Stomach smooth muscle (tissue), 2 donors: ENCODE results near the gene ABHD1.
A peak's percentile ranks its signal among the peaks of the same experiment; 100 is the strongest.

Experiments used
- H3K27ac ChIP-seq: one replicate; pipeline ENCODE4 v1.7.0; 2013; ENCODE audit warnings: mild to moderate bottlenecking, low read length, inconsistent platforms
- H3K27me3 ChIP-seq, 2 donors: one replicate each; pipeline ENCODE4 v1.7.0; 2013; ENCODE audit warnings: low read length in 2 of 2; ENCODE audit not compliant: insufficient read depth in 2 of 2, control insufficient read depth in 1 of 2
- H3K36me3 ChIP-seq, 2 donors: one replicate each; pipeline ENCODE4 v1.7.0; 2013; ENCODE audit warnings: low read length in 2 of 2; ENCODE audit not compliant: control insufficient read depth in 2 of 2, insufficient read depth in 2 of 2
- H3K4me1 ChIP-seq: one replicate; pipeline ENCODE4 v1.7.0; 2013; ENCODE audit warnings: low read length; ENCODE audit not compliant: control insufficient read depth, insufficient read depth
- H3K4me3 ChIP-seq, 2 donors: one replicate each; pipeline ENCODE4 v1.7.0; 2013; ENCODE audit warnings: low read length in 2 of 2
- H3K9ac ChIP-seq, 2 donors: one replicate each; pipeline ENCODE4 v1.7.0; 2013; ENCODE audit warnings: low read length in 2 of 2, mild to moderate bottlenecking in 1 of 2
- H3K9me3 ChIP-seq, 2 donors: one replicate each; pipeline ENCODE4 v1.7.0; 2013; ENCODE audit warnings: low read length in 2 of 2; ENCODE audit not compliant: control insufficient read depth in 2 of 2
- donor health status: healthy.
- donor health status: Pancreatic carcinoma.

The ABHD1 gene

GRCh38 chr2:27081984-27082772, 41.4 kb upstream of the ABHD1 start:
- H3K4me1 ChIP-seq: peaks cover 91% of the 10 kb centered on the region

DNA sequence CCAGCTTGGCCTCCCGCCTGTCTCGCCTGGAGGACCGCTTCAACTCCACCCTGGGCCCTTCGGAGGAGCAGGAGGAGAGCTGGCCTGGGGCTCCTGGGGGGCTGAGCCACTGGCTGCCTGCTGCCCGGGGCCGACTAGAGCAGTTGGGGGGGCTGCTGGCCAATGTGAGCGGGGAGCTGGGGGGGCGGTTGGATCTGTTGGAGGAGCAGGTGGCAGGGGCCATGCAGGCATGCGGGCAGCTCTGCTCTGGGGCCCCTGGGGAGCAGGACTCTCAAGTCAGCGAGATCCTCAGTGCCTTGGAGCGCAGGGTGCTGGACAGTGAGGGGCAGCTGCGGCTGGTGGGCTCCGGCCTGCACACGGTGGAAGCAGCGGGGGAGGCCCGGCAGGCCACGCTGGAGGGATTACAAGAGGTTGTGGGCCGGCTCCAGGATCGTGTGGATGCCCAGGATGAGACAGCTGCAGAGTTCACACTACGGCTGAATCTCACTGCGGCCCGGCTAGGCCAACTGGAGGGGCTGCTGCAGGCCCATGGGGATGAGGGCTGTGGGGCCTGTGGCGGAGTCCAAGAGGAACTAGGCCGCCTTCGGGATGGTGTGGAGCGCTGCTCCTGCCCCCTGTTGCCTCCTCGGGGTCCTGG, 40.7 kb upstream of the ABHD1 start:
- H3K27ac ChIP-seq: peak overlapping the region; percentile 82
- peak overlapping the region in 1 of 2 donors; percentile 44 for H3K4me3 ChIP-seq
- peaks cover 89% of the 10 kb centered on the region for H3K4me1 ChIP-seq
- H3K27me3 ChIP-seq: no peaks in the 10 kb centered on the region
- H3K36me3 ChIP-seq: peaks cover 2 to 19% of the 10 kb centered on the region in 2 donors
- H3K9me3 ChIP-seq: no peaks in the 10 kb centered on the region
- H3K9ac ChIP-seq: peak overlapping the region in 1 of 2 donors; percentile 22

More at GRCh38 chr2:27081984-27082772, 41.4 kb upstream of the ABHD1 start:
- peak overlapping the region; percentile 90 to 93 for H3K4me3 ChIP-seq
- no peaks in the 10 kb centered on the region for H3K9me3 ChIP-seq
- no peak overlapping the region for H3K9ac ChIP-seq
- peak overlapping the region; percentile 100 for H3K27ac ChIP-seq
- no peaks in the 10 kb centered on the region for H3K27me3 ChIP-seq
- peaks cover 2 to 19% of the 10 kb centered on the region in 2 donors for H3K36me3 ChIP-seq

- Histone ChIP-seq H3K9ac (peak overlapping the region in 1 of 2 donors; percentile 22), H3K27ac (peak overlapping the region; percentile 82), H3K9me3 (no peaks in the 10 kb centered on the region), H3K4me1 (peaks cover 85% of the 10 kb centered on the region), H3K36me3 (peaks cover 2 to 19% of the 10 kb centered on the region in 2 donors), H3K4me3 (peak overlapping the region in 1 of 2 donors; percentile 22), H3K27me3 (no peaks in the 10 kb centered on the region)
These were observed 40.0 kb upstream of the ABHD1 start for GRCh38 chr2:27083410-27084296.

GRCh38 chr2:27084297-27085061, 39.1 kb upstream of the ABHD1 start:
- peak overlapping the region; percentile 82 for H3K27ac ChIP-seq
- peaks cover 2 to 19% of the 10 kb centered on the region in 2 donors for H3K36me3 ChIP-seq
- H3K4me1 ChIP-seq: peaks cover 77% of the 10 kb centered on the region
- no peaks in the 10 kb centered on the region for H3K27me3 ChIP-seq
- H3K4me3 ChIP-seq: peak overlapping the region in 1 of 2 donors; percentile 22
- no peaks in the 10 kb centered on the region for H3K9me3 ChIP-seq
- peak overlapping the region in 1 of 2 donors; percentile 47 for H3K9ac ChIP-seq

GRCh38 chr2:27085062-27085672, 38.4 kb upstream of the ABHD1 start:
- H3K4me3 ChIP-seq: peak overlapping the region; percentile 38 to 76
- peaks cover 2 to 15% of the 10 kb centered on the region in 2 donors for H3K36me3 ChIP-seq
- peak overlapping the region; percentile 82 for H3K27ac ChIP-seq
- H3K27me3 ChIP-seq: no peaks in the 10 kb centered on the region
- H3K9me3 ChIP-seq: no peaks in the 10 kb centered on the region
- peaks cover 70% of the 10 kb centered on the region for H3K4me1 ChIP-seq
- peak overlapping the region; percentile 47 to 62 for H3K9ac ChIP-seq

DNA sequence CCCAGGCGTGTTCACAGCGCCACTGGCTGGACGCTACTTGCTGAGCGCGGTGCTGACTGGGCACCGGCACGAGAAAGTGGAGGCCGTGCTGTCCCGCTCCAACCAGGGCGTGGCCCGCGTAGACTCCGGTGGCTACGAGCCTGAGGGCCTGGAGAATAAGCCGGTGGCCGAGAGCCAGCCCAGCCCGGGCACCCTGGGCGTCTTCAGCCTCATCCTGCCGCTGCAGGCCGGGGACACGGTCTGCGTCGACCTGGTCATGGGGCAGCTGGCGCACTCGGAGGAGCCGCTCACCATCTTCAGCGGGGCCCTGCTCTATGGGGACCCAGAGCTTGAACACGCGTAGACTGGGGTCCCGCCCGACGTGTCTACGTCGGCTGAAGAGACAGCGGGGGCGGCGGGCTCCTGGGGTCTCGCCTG, 37.9 kb upstream of the ABHD1 start:
- Histone ChIP-seq H3K4me3 (peak overlapping the region; percentile 38 to 76), H3K9me3 (no peaks in the 10 kb centered on the region), H3K27ac (peak overlapping the region; percentile 82), H3K4me1 (peaks cover 65% of the 10 kb centered on the region), H3K27me3 (no peaks in the 10 kb centered on the region), H3K36me3 (peaks cover 2 to 11% of the 10 kb centered on the region in 2 donors), H3K9ac (peak overlapping the region; percentile 62 to 64)

DNA sequence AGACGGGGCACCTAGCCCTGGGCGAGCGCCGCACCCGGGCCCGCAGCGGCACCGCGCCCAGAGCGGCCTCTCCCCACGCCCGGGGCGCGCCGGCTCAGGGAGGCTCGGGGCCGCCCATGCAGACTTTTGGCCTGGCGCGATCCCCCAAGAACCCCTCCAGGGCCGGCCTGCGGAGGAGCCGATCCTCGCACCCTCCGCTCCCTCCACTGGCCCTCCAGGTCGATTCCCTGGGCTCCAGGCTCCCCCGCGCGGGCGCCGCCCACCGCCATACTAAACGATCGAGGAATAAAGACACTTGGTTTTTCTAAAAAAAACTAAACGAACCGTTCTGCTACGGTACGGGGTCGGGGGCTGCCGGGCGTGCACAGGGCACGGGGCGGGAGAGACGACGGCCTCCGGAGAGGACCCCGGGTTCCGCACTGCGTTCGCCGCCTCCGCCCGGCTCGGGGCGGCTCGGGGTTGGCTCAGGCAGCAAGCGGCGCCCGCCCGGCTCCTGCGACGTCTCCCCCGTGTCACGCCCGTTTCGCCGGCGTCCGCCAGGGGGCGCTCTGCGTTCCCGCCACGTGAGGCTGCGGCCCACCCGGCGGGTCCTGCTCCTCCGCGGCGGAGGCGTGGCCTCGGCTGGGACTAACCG, 37.4 kb upstream of the ABHD1 start:
- Histone ChIP-seq H3K9me3 (no peaks in the 10 kb centered on the region), H3K36me3 (peaks cover 2 to 11% of the 10 kb centered on the region in 2 donors), H3K27ac (peak overlapping the region; percentile 82), H3K4me3 (peak overlapping the region; percentile 38 to 76), H3K9ac (peak overlapping the region; percentile 62 to 64), H3K4me1 (peaks cover 61% of the 10 kb centered on the region), H3K27me3 (no peaks in the 10 kb centered on the region)

DNA sequence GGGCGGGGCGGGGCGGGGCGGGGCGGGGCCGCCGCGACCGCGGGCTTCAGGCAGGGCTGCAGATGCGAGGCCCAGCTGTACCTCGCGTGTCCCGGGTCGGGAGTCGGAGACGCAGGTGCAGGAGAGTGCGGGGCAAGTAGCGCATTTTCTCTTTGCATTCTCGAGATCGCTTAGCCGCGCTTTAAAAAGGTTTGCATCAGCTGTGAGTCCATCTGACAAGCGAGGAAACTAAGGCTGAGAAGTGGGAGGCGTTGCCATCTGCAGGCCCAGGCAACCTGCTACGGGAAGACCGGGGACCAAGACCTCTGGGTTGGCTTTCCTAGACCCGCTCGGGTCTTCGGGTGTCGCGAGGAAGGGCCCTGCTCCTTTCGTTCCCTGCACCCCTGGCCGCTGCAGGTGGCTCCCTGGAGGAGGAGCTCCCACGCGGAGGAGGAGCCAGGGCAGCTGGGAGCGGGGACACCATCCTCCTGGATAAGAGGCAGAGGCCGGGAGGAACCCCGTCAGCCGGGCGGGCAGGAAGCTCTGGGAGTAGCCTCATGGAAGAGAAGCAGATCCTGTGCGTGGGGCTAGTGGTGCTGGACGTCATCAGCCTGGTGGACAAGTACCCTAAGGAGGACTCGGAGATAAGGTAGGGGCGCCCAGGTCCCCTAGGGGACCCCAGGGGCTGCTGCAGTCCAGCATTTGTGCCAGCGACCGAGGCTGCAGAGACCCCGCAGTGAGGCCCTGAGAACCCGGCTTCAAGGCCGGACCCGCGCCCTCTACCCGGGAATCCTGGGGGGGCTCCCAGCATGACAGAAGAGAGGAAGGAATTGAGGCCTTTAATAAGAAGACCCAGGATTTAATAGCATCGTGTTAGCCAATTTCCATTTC, 36.7 kb upstream of the ABHD1 start, which contains the start of gene KHK:
Gene KHK (plus strand): TSS at position 49 of the 870 bp plus-strand sequence. CDS start 488 bp downstream, at position 537.
- H3K27me3 ChIP-seq: no peaks in the 10 kb centered on the region
- peaks cover 53% of the 10 kb centered on the region for H3K4me1 ChIP-seq
- peak within 1 kb of the TSS; percentile 88 to 93 for H3K4me3 ChIP-seq
- H3K9ac ChIP-seq: peak within 1 kb of the TSS; percentile 62 to 64
- H3K9me3 ChIP-seq: no peaks in the 10 kb centered on the region
- peak within 1 kb of the TSS; percentile 82 for H3K27ac ChIP-seq
- H3K36me3 ChIP-seq: peaks cover 2 to 6% of the 10 kb centered on the region in 2 donors
